SK-N-SH (cell line): Measurements from ENCODE around the gene SPATA3. TPM values are rescaled to one million over a fixed set of nuclear protein-coding genes. Genes with fewer than 3 reads are reported as not detected.

Source experiments
- CTCF ChIA-PET: fragments of 300-600, 350-600 bp; formaldehyde crosslinking; extraction: SDS; loops from one replicate; lab custom pipeline; 2021; lab: Yijun Ruan, JAX
- POLR2A ChIA-PET: fragments of 350-600 bp; sonication (Branson Sonifier 250); formaldehyde crosslinking; extraction: SDS; loops from one replicate; lab custom pipeline; 2020; ENCODE audit warnings: antibody characterized with exemption, inconsistent platforms; lab: Yijun Ruan, JAX
- DNase-seq: peaks from one replicate; pipeline ENCODE4 v3.0.0; 2012
- H2AFZ ChIP-seq: fragments of 200-600 bp; sonication (generic); 2 replicates; pipeline ENCODE4 v1.8.1; 2016; ENCODE audit warnings: antibody characterized with exemption, mild to moderate bottlenecking, low read depth
- H3F3A ChIP-seq: fragments of 200-600 bp; sonication (generic); replicated peaks from 2 replicates; pipeline ENCODE3; 2016; ENCODE audit warnings: antibody characterized with exemption, mild to moderate bottlenecking; ENCODE audit not compliant: insufficient read depth
- H3K27ac ChIP-seq, 2 experiments: fragments of 200-500 bp in 1 of 2; fragments of 200-600 bp in 1 of 2; sonication (Bioruptor generic) in 1 of 2; sonication (generic), shearing (Covaris generic) in 1 of 2; 2 replicates each; pipeline versions ENCODE4 v1.5.1 to v1.6.1; 2014 to 2016; ENCODE audit warnings: low read depth in 2 of 2, inconsistent platforms in 1 of 2, low read length in 1 of 2, mild to moderate bottlenecking in 1 of 2, mixed read lengths in 1 of 2
- H3K27me3 ChIP-seq: fragments of 200-600 bp; sonication (generic), shearing (Covaris generic); 2 replicates; pipeline ENCODE4 v1.6.1; 2016; ENCODE audit warnings: mixed run types; ENCODE audit not compliant: insufficient read depth
- H3K36me3 ChIP-seq, 2 experiments: fragments of 200-500 bp in 1 of 2; fragments of 200-600 bp in 1 of 2; sonication (Bioruptor generic) in 1 of 2; sonication (generic) in 1 of 2; replicated peaks in 1 of 2; 2 replicates each; pipeline versions ENCODE3 to v1.5.1; 2014 to 2016; ENCODE audit warnings: low read length in 1 of 2, mild to moderate bottlenecking in 1 of 2; ENCODE audit not compliant: insufficient read depth in 2 of 2, control insufficient read depth in 1 of 2
- H3K4me1 ChIP-seq, 2 experiments: fragments of 200-500 bp in 1 of 2; fragments of 200-600 bp in 1 of 2; sonication (Bioruptor generic) in 1 of 2; sonication (generic), shearing (Covaris generic) in 1 of 2; 2 replicates each; pipeline versions ENCODE4 v1.5.1 to v1.6.1; 2014 to 2016; ENCODE audit warnings: low read depth in 1 of 2, low read length in 1 of 2, mixed run types in 1 of 2; ENCODE audit not compliant: insufficient read depth in 2 of 2, control insufficient read depth in 1 of 2
- H3K4me2 ChIP-seq: fragments of 200-600 bp; sonication (generic), shearing (Covaris generic); 2 replicates; pipeline ENCODE4 v1.6.1; 2017; ENCODE audit warnings: mixed run types
- H3K4me3 ChIP-seq, 2 experiments: fragments of 200-500 bp in 1 of 2; fragments of 200-600 bp in 1 of 2; sonication (Bioruptor generic) in 1 of 2; sonication (generic), shearing (Covaris generic) in 1 of 2; 2 replicates each; pipeline versions ENCODE4 v1.5.1 to v1.8.1; 2014 to 2016; ENCODE audit warnings: low read depth in 2 of 2, inconsistent platforms in 1 of 2, low read length in 1 of 2, mild to moderate bottlenecking in 1 of 2, mixed read lengths in 1 of 2, moderate library complexity in 1 of 2
- H3K79me2 ChIP-seq: fragments of 200-600 bp; sonication (generic); 2 replicates; pipeline ENCODE4 v1.8.1; 2017; ENCODE audit warnings: mild to moderate bottlenecking; ENCODE audit not compliant: insufficient read depth
- H3K9ac ChIP-seq: fragments of 200-600 bp; sonication (generic); 2 replicates; pipeline ENCODE4 v1.6.1; 2017; ENCODE audit warnings: mixed run types
- H3K9me2 ChIP-seq: fragments of 200-600 bp; sonication (generic); 2 replicates; pipeline ENCODE4 v1.6.1; 2017; ENCODE audit warnings: mixed run types
- H3K9me3 ChIP-seq: fragments of 200-600 bp; sonication (generic); 2 replicates; pipeline ENCODE4 v1.6.1; 2017; ENCODE audit warnings: mixed run types, mild to moderate bottlenecking, moderate library complexity
- H4K20me1 ChIP-seq: fragments of 200-600 bp; sonication (generic); 2 replicates; pipeline ENCODE4 v1.6.1; 2017; ENCODE audit warnings: mild to moderate bottlenecking, mixed run types; ENCODE audit not compliant: insufficient read depth
- CHD2 ChIP-seq: fragments of 150-350 bp; IDR thresholded peaks from 2 replicates; pipeline ENCODE4 v1.6.1; 2018; ENCODE audit warnings: low read length; ENCODE audit not compliant: partially characterized antibody
- ELF1 ChIP-seq: IDR thresholded peaks from 2 replicates; pipeline ENCODE4 v1.4.0; 2012
- EP300 ChIP-seq, 2 experiments: IDR thresholded peaks; 2 replicates each; pipeline versions ENCODE4 v1.4.0 to v1.6.1; 2012; ENCODE audit warnings: borderline replicate concordance in 1 of 2, low read depth in 1 of 2, low read length in 1 of 2
- FOSL2 ChIP-seq: IDR thresholded peaks from 2 replicates; pipeline ENCODE4 v1.4.0; 2012; ENCODE audit warnings: low read depth, mild to moderate bottlenecking, moderate library complexity, borderline replicate concordance
- FOXM1 ChIP-seq: IDR thresholded peaks from 2 replicates; pipeline ENCODE4 v1.4.0; 2012; ENCODE audit warnings: low read depth, mild to moderate bottlenecking
- GABPA ChIP-seq: IDR thresholded peaks from 2 replicates; pipeline ENCODE4 v1.4.0; 2012; ENCODE audit warnings: low read depth, mild to moderate bottlenecking
- IRF3 ChIP-seq: fragments of 150-350 bp; IDR thresholded peaks from 2 replicates; pipeline ENCODE4 v1.6.1; 2016; ENCODE audit warnings: mild to moderate bottlenecking, low read depth, low read length
- MEF2A ChIP-seq: IDR thresholded peaks from 2 replicates; pipeline ENCODE4 v1.4.0; 2012; ENCODE audit warnings: low read depth, borderline replicate concordance
- MXI1 ChIP-seq: IDR thresholded peaks from 2 replicates; pipeline ENCODE4 v1.6.1; 2012; ENCODE audit warnings: mild to moderate bottlenecking, low read depth, low read length, improper control_type of control experiment
- NFIC ChIP-seq: IDR thresholded peaks from 2 replicates; pipeline ENCODE4 v1.4.0; 2012; ENCODE audit warnings: borderline replicate concordance
- REST ChIP-seq: IDR thresholded peaks from 2 replicates; pipeline ENCODE4 v1.6.1; 2012; ENCODE audit warnings: mild to moderate bottlenecking, low read depth, low read length, moderate library complexity
- RFX5 ChIP-seq: IDR thresholded peaks from 2 replicates; pipeline ENCODE4 v1.6.1; 2012; ENCODE audit warnings: mild to moderate bottlenecking, improper control_type of control experiment, low read length
- RXRA ChIP-seq: IDR thresholded peaks from 2 replicates; pipeline ENCODE4 v1.4.0; 2012; ENCODE audit warnings: low read depth, mild to moderate bottlenecking, borderline replicate concordance
- SIN3A ChIP-seq: IDR thresholded peaks from 2 replicates; pipeline ENCODE4 v1.6.1; 2012; ENCODE audit warnings: low read depth, mild to moderate bottlenecking, low read length, moderate library complexity, borderline replicate concordance
- TAF1 ChIP-seq: IDR thresholded peaks from 2 replicates; pipeline ENCODE4 v1.6.1; 2012; ENCODE audit warnings: low read depth, mild to moderate bottlenecking, low read length, moderate library complexity, borderline replicate concordance
- TCF12 ChIP-seq: IDR thresholded peaks from 2 replicates; pipeline ENCODE4 v1.4.0; 2012
- TEAD4 ChIP-seq: IDR thresholded peaks from 2 replicates; pipeline ENCODE4 v1.4.0; 2012; ENCODE audit warnings: mild to moderate bottlenecking, borderline replicate concordance; ENCODE audit not compliant: insufficient read depth
- USF1 ChIP-seq: IDR thresholded peaks from 2 replicates; pipeline ENCODE4 v1.4.0; 2012; ENCODE audit warnings: low read depth, borderline replicate concordance
- YY1 ChIP-seq: IDR thresholded peaks from 2 replicates; pipeline ENCODE4 v1.4.0; 2012; ENCODE audit warnings: low read depth, mild to moderate bottlenecking
- ZBTB33 ChIP-seq: IDR thresholded peaks from 2 replicates; pipeline ENCODE4 v1.4.0; 2012; ENCODE audit warnings: low read depth, borderline replicate concordance
- WGBS: methylation state at CpG from one replicate; pipeline ENCODE4 v1.1.6; 2017; ENCODE audit warnings: low lambda C conversion rate; 5-methylcytosine and 5-hydroxymethylcytosine counted together
- polyA plus RNA-seq, 3 experiments: library from polyadenylated mRNA; depleted of rRNA; stranded (reverse); fragments of >200 nt; gene quantifications; 2 replicates each; pipeline ENCODE4 v1.2.3, GENCODE V29; 2012

Gene SPATA3
- polyA plus RNA-seq, 1 of the 3 experiments (the other 2 are of a cell fraction), result not detected

- Histone ChIP-seq H3K4me1 (peaks cover 0 to 5% of the 10 kb centered on the region in 2 experiments; a peak in 1 of 4 replicates), H3K4me2 (no peak overlapping the region), H2AFZ (no peak overlapping the region), H3K4me3 (no peak overlapping the region), H4K20me1 (no peaks in the 10 kb centered on the region), H3K9ac (no peak overlapping the region), H3K9me3 (no peaks in the 10 kb centered on the region), H3K27ac (no peak overlapping the region), H3K9me2 (no peaks in the 10 kb centered on the region), H3F3A (no peaks in the 10 kb centered on the region), H3K79me2 (no peaks in the 10 kb centered on the region), H3K36me3 (no peaks in the 10 kb centered on the region), H3K27me3 (no peaks in the 10 kb centered on the region)
- CTCF ChIA-PET, result interaction anchor here (0.6 to 3.9 kb wide), 7 partner anchors 11 to 227 kb away, joined by 3 to 39 read pairs (median 3); partner anchors contain the start of gene C2orf72
- POLR2A ChIA-PET, result no interaction called here
- WGBS, result 79% methylated on average over 5 of the region's 5 CpGs
- TF ChIP-seq USF1, result no peak
- no peak for TF ChIP-seq SIN3A
- no peak for TF ChIP-seq IRF3
- no peak for TF ChIP-seq GABPA
- TF ChIP-seq ZBTB33, result no peak
- no peak for TF ChIP-seq MEF2A
- no peak for TF ChIP-seq CHD2
- no peak for TF ChIP-seq RFX5
- no peak for TF ChIP-seq FOSL2
- TF ChIP-seq FOXM1, result no peak
- TF ChIP-seq REST, result no peak
- no peak for TF ChIP-seq EP300 (IDR thresholded peaks at IDR 0.05; ENCODE audit: borderline replicate concordance in 1 of 2, low read depth in 1 of 2, low read length in 1 of 2)
- no peak for TF ChIP-seq MXI1
- no peak for TF ChIP-seq RXRA
- no peak for TF ChIP-seq ELF1
- no peak for TF ChIP-seq TCF12
- no peak for TF ChIP-seq TEAD4
- no peak for TF ChIP-seq NFIC
- TF ChIP-seq YY1, result no peak
- no peak for TF ChIP-seq TAF1
- no peak for DNase-seq
These were observed 55.2 kb downstream of the SPATA3 start for GRCh38 chr2:231051116-231051515.
